Measurements from ENCODE around the gene POLR3H. TPM values are rescaled to one million over a fixed set of nuclear protein-coding genes. Genes with fewer than 3 reads are reported as not detected.

Gene POLR3H
- total and polyA plus RNA-seq, 2 of the 4 experiments (the other 2 are of a cell fraction): 37.8 to 67.8 TPM

- no peak overlapping the region for H2AK5ac ChIP-seq (ENCODE audit: low read depth, low read length)
- no peak overlapping the region for H4K5ac ChIP-seq (ENCODE audit: low read depth, low read length)
- POLR2A ChIA-PET (ENCODE audit: unreplicated experiment): no interaction called here
Measured at GRCh38 chr22:41501209-41501608, 43.1 kb downstream of the POLR3H start.

More at GRCh38 chr22:41501209-41501608, 43.1 kb downstream of the POLR3H start:
- CTCF ChIA-PET: no interaction called here
- in situ Hi-C loops (cut with MboI; ENCODE audit: low sequenced_read_pairs): loop anchor here (25.0 kb wide), 1 partner anchor 564 kb away; no protein-coding TSS in a partner anchor
- Histone ChIP-seq H3K4me3 (ENCODE audit: insufficient read depth, low read depth, low read length) (no peak overlapping the region), H2BK20ac (ENCODE audit: low read depth, low read length) (no peak overlapping the region), H4K20me1 (ENCODE audit: insufficient read depth, low read length) (peaks cover 15% of the 10 kb centered on the region), H3K18ac (ENCODE audit: low read depth, low read length) (no peak overlapping the region), H2AFZ (replicated peaks; ENCODE audit: low read length, poor library complexity) (no peak overlapping the region), H3K56ac (ENCODE audit: extremely low read depth, insufficient read depth, low read length) (no peak overlapping the region), H3K9me1 (ENCODE audit: insufficient read depth, low read length) (peaks cover 11% of the 10 kb centered on the region; the same call in 1 of the 2 replicates), H3K4ac (ENCODE audit: low read depth, low read length) (no peak overlapping the region), H3K9ac (ENCODE audit: low read depth, low read length) (no peak overlapping the region), H2AK9ac (replicated peaks; ENCODE audit: low read depth, low read length, poor library complexity) (no peak overlapping the region), H3K36me3 (ENCODE audit: control insufficient read depth, insufficient read depth, low read length) (peaks cover 24% of the 10 kb centered on the region), H3K4me2 (ENCODE audit: low read depth, low read length) (no peak overlapping the region), H3K27me3 (ENCODE audit: control insufficient read depth, insufficient read depth, low read length) (no peaks in the 10 kb centered on the region), H2BK15ac (ENCODE audit: low read depth, low read length) (no peak overlapping the region), H3K9me3 (ENCODE audit: control insufficient read depth, insufficient read depth, low read length) (no peaks in the 10 kb centered on the region), H3K27ac (ENCODE audit: insufficient read depth, low read length) (no peak overlapping the region), H3K14ac (replicated peaks; ENCODE audit: low read depth, low read length) (no peak overlapping the region), H3K23ac (ENCODE audit: low read depth, low read length) (no peak overlapping the region), H3K4me1 (ENCODE audit: control insufficient read depth, insufficient read depth, low read length) (no peaks in the 10 kb centered on the region), H3K79me1 (ENCODE audit: low read depth in 1 of 2, low read length in 2 of 2) (peaks cover 27 to 61% of the 10 kb centered on the region in 2 experiments), H4K8ac (ENCODE audit: low read depth in 2 of 2, low read length in 2 of 2) (no peak overlapping the region), H2BK5ac (ENCODE audit: low read depth, low read length, poor library complexity, severe bottlenecking) (no peak overlapping the region), H4K91ac (ENCODE audit: insufficient read depth, low read depth, low read length) (no peak overlapping the region), H2BK120ac (ENCODE audit: low read depth, low read length) (no peak overlapping the region)
- TF ChIP-seq SMC3 (IDR thresholded peaks at IDR 0.05; ENCODE audit: low read depth, low read length) (peak; percentile 19; the same call in 1 of the 2 replicates), FOS (IDR thresholded peaks at IDR 0.05; ENCODE audit: low read depth, low read length) (no peak), CTCF (conservative IDR thresholded peaks at IDR 0.05; ENCODE audit: low read depth, low read length) (0 out of 2 replicates have a peak, but pooled peaks have one; percentile 16), MAZ (IDR thresholded peaks at IDR 0.05; ENCODE audit: borderline replicate concordance, low read depth, low read length) (no peak), RAD21 (IDR thresholded peaks at IDR 0.05; ENCODE audit: low read length) (peak; percentile 43), MXI1 (IDR thresholded peaks at IDR 0.05; ENCODE audit: borderline replicate concordance, low read depth, low read length) (no peak), POLR2A (IDR thresholded peaks at IDR 0.05; ENCODE audit: low read depth, low read length) (no peak), CHD1 (IDR thresholded peaks at IDR 0.05; ENCODE audit: low read depth, low read length) (no peak), MAFK (IDR thresholded peaks at IDR 0.05; ENCODE audit: low read depth, low read length) (no peak), RFX5 (IDR thresholded peaks at IDR 0.05; ENCODE audit: low read depth, low read length) (no peak), NFE2L2 (IDR thresholded peaks at IDR 0.05; ENCODE audit: low read depth, low read length) (no peak)
- WGBS, 2 experiments (ENCODE audit: extremely low coverage in 2 of 2, insufficient read length in 1 of 2): no CpG with 5 or more reads among the region's 5 CpGs
- BruUV-seq (replicated peaks): no TSS peak
- intact Hi-C loops (cut with micrococcal nuclease): no loop called here
- DNase-seq (no peak), ATAC-seq (ENCODE audit: low read depth) (peak; percentile 48; the same call in 1 of the 2 replicates)
- dilution Hi-C loops (cut with HindIII; ENCODE audit: low sequenced_read_pairs, unreplicated experiment): no loop called here
